ENCODE results near the gene MED7.

MED7 gene

DNA sequence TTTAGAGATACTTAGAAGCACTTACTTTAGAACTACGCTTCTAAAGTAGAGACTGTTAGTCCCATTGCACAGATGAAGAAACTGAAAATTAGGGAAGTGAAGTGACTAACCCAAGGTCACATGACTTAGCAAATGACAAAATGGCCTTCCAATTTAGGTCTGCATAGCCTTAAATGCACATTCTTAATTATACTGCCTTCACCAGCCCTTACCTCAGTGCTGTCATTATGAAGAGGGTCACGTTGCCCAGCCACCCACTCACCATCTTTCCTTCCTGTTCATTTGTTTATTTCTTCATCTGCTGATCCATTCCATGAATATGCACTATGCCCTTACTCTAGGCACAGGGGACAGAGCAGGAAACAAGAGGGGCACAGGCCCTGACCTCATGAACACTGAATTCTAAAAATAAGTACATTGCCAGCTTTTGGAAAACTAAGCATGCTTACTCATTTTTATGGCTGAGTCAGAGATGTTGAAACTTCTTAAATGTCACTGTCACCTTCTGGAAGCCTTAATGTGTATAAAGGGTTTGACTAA lies 42.5 kb downstream of the MED7 start:
- DNase-seq = no peak

DNA sequence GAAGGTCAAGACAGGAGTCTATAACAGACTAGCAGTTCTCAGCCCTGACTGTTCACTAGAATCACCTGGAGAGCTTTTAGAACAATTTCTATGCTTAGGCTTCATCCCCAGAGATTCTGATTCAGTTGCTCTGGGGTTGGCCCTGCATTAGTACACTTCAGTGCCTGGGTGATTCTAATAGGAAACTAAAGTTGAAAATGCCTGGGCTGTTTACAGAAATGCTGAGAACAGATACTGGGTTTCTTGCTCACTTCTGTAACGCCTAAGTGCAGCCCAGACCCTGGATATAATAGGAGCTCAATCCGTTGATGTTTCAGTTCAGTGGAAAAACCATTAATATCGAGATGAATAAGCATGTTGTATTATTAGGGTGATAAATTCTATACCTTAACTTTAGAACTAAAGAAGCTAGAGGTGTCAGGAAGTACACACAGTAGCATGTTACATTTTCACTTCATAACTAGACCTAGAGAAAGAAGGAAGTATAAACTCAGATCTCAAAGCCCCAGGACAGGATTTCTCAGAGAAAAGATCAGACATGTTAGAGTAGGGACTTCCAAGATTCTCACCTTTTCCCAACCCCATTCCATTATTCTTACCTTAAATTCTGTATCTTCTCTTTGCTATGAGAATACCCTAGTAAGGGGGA lies 54.2 kb downstream of the MED7 start:
- DNase-seq = no peak
